Activated T-helper 1 cell treated with Interleukin-2 at 50 U/mL for 16 hours (primary cell): Measurements from ENCODE around the gene GABBR2.

ENCODE experiments used
- DNase-seq: peaks from one replicate; pipeline ENCODE4 v3.0.0-alpha.2; 2020; ENCODE audit warnings: low read depth

Gene GABBR2

GRCh38 chr9:98634685-98635336 is 73.9 kb downstream of the GABBR2 start:
- DNase-seq, result no peak

GRCh38 chr9:98632839-98633238 is 75.9 kb downstream of the GABBR2 start:
- no peak for DNase-seq

GRCh38 chr9:98627296-98627695 is 81.4 kb downstream of the GABBR2 start:
- no peak for DNase-seq

GRCh38 chr9:98625728-98626127 is 83.0 kb downstream of the GABBR2 start:
- no peak for DNase-seq

GRCh38 chr9:98619788-98620187 is 88.9 kb downstream of the GABBR2 start:
- DNase-seq, result no peak

GRCh38 chr9:98615633-98616032 is 93.1 kb downstream of the GABBR2 start:
- DNase-seq, result no peak

- no peak for DNase-seq
These were observed 93.8 kb downstream of the GABBR2 start for GRCh38 chr9:98614941-98615340.

- DNase-seq, result no peak
These were observed 96.5 kb downstream of the GABBR2 start for GRCh38 chr9:98612061-98612752.

GRCh38 chr9:98611319-98611718 is 97.4 kb downstream of the GABBR2 start:
- DNase-seq, result no peak

- no peak for DNase-seq
These were observed 98.0 kb downstream of the GABBR2 start for GRCh38 chr9:98610711-98611110.

- DNase-seq, result no peak
These were observed 98.5 kb downstream of the GABBR2 start for GRCh38 chr9:98610211-98610610.

GRCh38 chr9:98609646-98610045 is 99.1 kb downstream of the GABBR2 start:
- no peak for DNase-seq

- DNase-seq, result no peak
These were observed 100.9 kb downstream of the GABBR2 start for GRCh38 chr9:98607787-98608186.

GRCh38 chr9:98607152-98607551 is 101.6 kb downstream of the GABBR2 start:
- DNase-seq, result no peak

GRCh38 chr9:98606730-98607129 is 102.0 kb downstream of the GABBR2 start:
- no peak for DNase-seq

- DNase-seq, result no peak
These were observed 103.6 kb downstream of the GABBR2 start for GRCh38 chr9:98605116-98605515.

- DNase-seq, result no peak
These were observed 104.8 kb downstream of the GABBR2 start for GRCh38 chr9:98603821-98604383.

GRCh38 chr9:98602839-98603500 is 105.8 kb downstream of the GABBR2 start:
- no peak for DNase-seq

GRCh38 chr9:98600631-98601030 is 108.1 kb downstream of the GABBR2 start:
- DNase-seq, result no peak

- DNase-seq, result no peak
These were observed 109.0 kb downstream of the GABBR2 start for GRCh38 chr9:98599566-98600216.

GRCh38 chr9:98598861-98599260 is 109.9 kb downstream of the GABBR2 start:
- no peak for DNase-seq

- no peak for DNase-seq
These were observed 111.4 kb downstream of the GABBR2 start for GRCh38 chr9:98597236-98597771.
